AG04450 (cell line): ENCODE data around the gene CNRIP1. TPM values are rescaled to one million over a fixed set of nuclear protein-coding genes. Genes with fewer than 3 reads are reported as not detected.

Experiments
- CTCF ChIA-PET: fragments of 300-600, 350-600 bp; formaldehyde crosslinking; extraction: SDS; loops from one replicate; lab custom pipeline; 2022; ENCODE audit warnings: antibody characterized with exemption, inconsistent platforms; lab: Charles Lee
- POLR2A ChIA-PET: fragments of 350-600 bp; formaldehyde crosslinking; extraction: SDS; loops from one replicate; lab custom pipeline; 2021; ENCODE audit warnings: antibody characterized with exemption, inconsistent platforms; lab: Yijun Ruan, JAX
- DNase-seq: peaks from one replicate; pipeline ENCODE4 v3.0.0-alpha.2; 2011; ENCODE audit warnings: low read depth, low spot score
- H3K27ac ChIP-seq: one replicate; pipeline ENCODE4 v1.5.1; 2012; ENCODE audit warnings: low read depth, low read length, control low read depth
- H3K27me3 ChIP-seq: one replicate; pipeline ENCODE4 v1.6.0; 2012; ENCODE audit warnings: low read length; ENCODE audit not compliant: control insufficient read depth, insufficient read depth
- H3K4me3 ChIP-seq: 2 replicates; pipeline ENCODE4 v1.5.1; 2011; ENCODE audit warnings: mild to moderate bottlenecking, low read depth, low read length, control low read depth
- H3K9me3 ChIP-seq: 2 replicates; pipeline ENCODE4 v1.5.1; 2012; ENCODE audit warnings: low read length; ENCODE audit not compliant: control insufficient read depth, insufficient read depth
- CTCF ChIP-seq: IDR thresholded peaks from 2 replicates; pipeline ENCODE4 v1.5.1; 2011; ENCODE audit warnings: low read depth, low read length, control low read depth, inconsistent platforms
- polyA plus RNA-seq: library from polyadenylated mRNA; depleted of rRNA; stranded (reverse); fragments of >200 nt; gene quantifications from 2 replicates; pipeline ENCODE4 v1.2.3, GENCODE V29; 2011

Gene CNRIP1
- polyA plus RNA-seq, 1 experiment = 61.6 TPM

- no peak for DNase-seq
- ChIA-PET POLR2A (no interaction called here), CTCF (interaction anchor here (1.4 kb wide), 1 partner anchor 82 kb away, joined by 6 read pairs; no protein-coding TSS in a partner anchor)
- H3K27me3 ChIP-seq = no peaks in the 10 kb centered on the region
- H3K27ac ChIP-seq = no peak overlapping the region
- TF ChIP-seq CTCF = 0 out of 2 replicates have a peak, but pooled peaks have one; percentile 21
- no peaks in the 10 kb centered on the region for H3K9me3 ChIP-seq
- H3K4me3 ChIP-seq = no peak overlapping the region
Measured at GRCh38 chr2:68359889-68360288, 40.1 kb upstream of the CNRIP1 start.

DNA sequence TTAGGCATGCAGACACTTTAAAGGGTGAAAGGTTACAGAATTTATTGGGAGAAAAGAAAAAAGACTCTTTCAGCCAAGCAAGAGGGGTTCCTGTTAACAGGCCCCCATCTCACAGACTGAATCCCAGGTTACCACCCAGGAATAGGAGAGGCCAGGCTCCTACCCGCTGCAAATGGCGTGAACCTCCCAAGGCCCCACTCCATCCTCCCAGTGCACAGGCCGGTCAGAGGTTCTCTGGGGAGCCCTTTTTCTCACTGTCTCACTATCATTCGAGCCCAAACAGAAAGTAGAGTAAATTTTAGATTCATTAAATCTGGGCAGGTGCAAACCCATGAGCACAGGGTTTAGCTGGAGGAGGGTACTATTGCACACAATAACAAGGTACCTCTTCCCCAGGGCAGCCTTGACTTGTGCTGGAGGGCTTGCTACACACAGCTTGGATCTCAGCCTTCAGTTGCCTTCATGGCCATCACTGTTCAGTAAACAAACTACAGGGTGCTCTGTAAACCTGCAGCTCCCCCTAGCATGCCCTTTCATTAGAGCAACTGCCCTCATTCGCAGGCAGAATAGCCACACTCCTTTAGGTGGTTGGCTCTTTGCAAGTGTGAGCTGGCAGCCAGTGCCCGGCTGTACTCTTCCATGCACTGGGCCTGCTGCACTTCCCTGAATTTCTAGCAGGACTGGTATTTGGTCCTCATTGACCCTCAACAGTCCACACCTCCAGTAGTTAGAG lies 38.0 kb upstream of the CNRIP1 start:
- Histone ChIP-seq H3K27ac (no peak overlapping the region), H3K27me3 (no peaks in the 10 kb centered on the region), H3K9me3 (no peaks in the 10 kb centered on the region), H3K4me3 (no peak overlapping the region)
- TF ChIP-seq CTCF = peak; percentile 75
- DNase-seq = peak; percentile 18
- CTCF ChIA-PET = interaction anchor here (0.5 to 1.9 kb wide), 20 partner anchors 8 to 543 kb away, joined by 3 to 13 read pairs (median 4); no protein-coding TSS in a partner anchor
- POLR2A ChIA-PET = interaction anchor here (1.2 kb wide), 1 partner anchor 38 kb away, joined by 4 read pairs; the partner anchor contains the start of gene CNRIP1

DNA sequence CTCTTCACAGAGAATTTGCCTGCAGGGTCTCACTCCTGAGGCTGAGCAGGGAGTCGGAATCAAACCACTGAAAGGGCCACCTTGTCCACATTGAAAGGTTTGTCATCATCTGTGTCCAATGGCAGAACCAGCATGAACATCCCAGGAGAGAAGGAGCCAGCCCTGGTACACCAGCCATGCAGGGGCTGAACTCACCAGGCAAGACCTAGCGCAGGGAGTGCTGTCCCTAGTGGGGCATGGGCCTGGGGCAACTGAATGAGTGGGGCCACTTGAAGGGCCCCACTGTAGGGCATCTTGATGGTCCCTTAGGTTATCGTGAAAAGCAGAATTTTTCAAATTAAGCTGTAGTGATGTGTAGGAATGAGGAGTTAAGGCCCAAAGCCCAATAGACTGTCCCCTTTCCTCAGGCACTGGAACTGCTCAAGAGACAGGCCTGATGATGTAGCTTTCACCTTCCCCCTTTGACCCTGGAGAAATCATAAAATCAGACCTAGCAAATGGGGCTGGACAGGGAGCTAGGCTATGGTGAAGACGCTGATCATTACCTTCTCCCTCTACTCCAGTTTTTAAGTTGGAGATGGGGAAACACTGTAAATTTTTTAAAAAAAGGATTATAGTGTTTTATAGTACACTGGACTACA lies 37.0 kb upstream of the CNRIP1 start:
- ChIA-PET CTCF (interaction anchor here (1.1 to 1.9 kb wide), 2 partner anchors 9 to 74 kb away, joined by 3 to 8 read pairs; no protein-coding TSS in a partner anchor), POLR2A (no interaction called here)
- H3K27me3 ChIP-seq = no peaks in the 10 kb centered on the region
- no peak for TF ChIP-seq CTCF
- DNase-seq = no peak
- no peak overlapping the region for H3K4me3 ChIP-seq
- no peak overlapping the region for H3K27ac ChIP-seq
- H3K9me3 ChIP-seq = no peaks in the 10 kb centered on the region

DNA sequence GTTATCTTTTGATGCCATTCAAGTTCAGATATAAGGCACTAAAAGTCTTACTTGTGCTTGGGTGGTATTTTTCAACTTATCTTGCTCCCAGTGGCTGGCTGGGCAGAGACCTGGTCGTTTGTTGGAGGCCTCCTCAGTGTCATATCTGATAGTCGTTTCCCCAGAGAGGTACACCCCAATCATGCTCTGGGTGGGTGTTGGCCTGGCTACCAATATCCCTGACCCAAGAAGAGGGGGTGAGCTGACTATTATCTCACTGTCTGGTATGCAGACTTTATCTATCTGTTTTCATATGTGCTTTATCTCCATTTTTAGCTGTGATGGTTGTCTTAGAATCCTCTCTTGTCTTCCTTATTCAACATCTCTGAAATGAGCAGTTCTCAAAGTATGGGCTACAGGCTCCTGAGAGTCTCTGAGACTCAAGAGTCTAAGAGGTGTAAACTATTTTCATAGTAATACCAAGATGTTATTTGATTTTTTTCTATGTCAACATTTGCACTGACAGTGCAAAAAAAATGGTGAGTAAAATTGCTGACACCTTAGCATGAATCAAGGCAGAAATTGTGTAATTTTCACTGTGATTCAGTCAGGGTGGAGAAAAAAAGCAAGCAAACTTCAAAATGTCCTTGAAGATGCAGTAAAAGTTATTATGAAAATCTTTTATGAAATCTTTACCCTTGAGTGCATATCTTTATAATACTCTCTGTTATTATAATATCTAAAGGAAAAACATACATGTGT lies 33.1 kb upstream of the CNRIP1 start:
- no peak overlapping the region for H3K27ac ChIP-seq
- TF ChIP-seq CTCF = no peak
- CTCF ChIA-PET = interaction anchor here (1.2 kb wide), 1 partner anchor 89 kb away, joined by 4 read pairs; no protein-coding TSS in a partner anchor
- no peak for DNase-seq
- H3K27me3 ChIP-seq = no peaks in the 10 kb centered on the region
- H3K9me3 ChIP-seq = no peaks in the 10 kb centered on the region
- no peak overlapping the region for H3K4me3 ChIP-seq
- POLR2A ChIA-PET = no interaction called here
